CD4-positive, alpha-beta T cell (primary cell): Measurements from ENCODE around the gene NR2C2. TPM values are rescaled to one million over a fixed set of nuclear protein-coding genes. Genes with fewer than 3 reads are reported as not detected.

Source experiments
- ATAC-seq: fragments of 200-7000 bp; cut with Tn5 transposase; one replicate; pipeline ENCODE4 v1.10.0; 2022; ENCODE audit warnings: mild to moderate bottlenecking; ENCODE audit not compliant: poor library complexity
- CTCF ChIA-PET: fragments of 350-600 bp; sonication (Branson Sonifier 250); formaldehyde crosslinking; loops from one replicate; lab custom pipeline; 2021; ENCODE audit warnings: antibody characterized with exemption, inconsistent platforms; lab: Charles Lee
- POLR2A ChIA-PET: fragments of 350-600 bp; sonication (Branson Sonifier 250); formaldehyde crosslinking; loops from one replicate; lab custom pipeline; 2021; ENCODE audit warnings: antibody characterized with exemption, inconsistent platforms; lab: Charles Lee
- DNase-seq, 14 experiments: peaks; one replicate each; pipeline ENCODE4 v3.0.0-alpha.2; 2013 to 2020; ENCODE audit warnings: mixed read lengths in 2 of 14
- H3K27ac ChIP-seq, 2 donors: one replicate each; pipeline versions ENCODE4 v1.5.1 to v1.7.0; 2013; ENCODE audit warnings: low read length in 2 of 2, low read depth in 1 of 2, mild to moderate bottlenecking in 1 of 2
- H3K27me3 ChIP-seq, 2 experiments: 1 replicate in 1 of 2; 2 replicates in 1 of 2; pipeline versions ENCODE4 v1.6.1 to v1.7.0; 2013; ENCODE audit warnings: low read length in 2 of 2, control low read depth in 1 of 2, mild to moderate bottlenecking in 1 of 2, moderate library complexity in 1 of 2; ENCODE audit not compliant: insufficient read depth in 2 of 2, control insufficient read depth in 1 of 2
- H3K36me3 ChIP-seq: one replicate; pipeline ENCODE4 v1.6.1; 2013; ENCODE audit warnings: low read length, control low read depth; ENCODE audit not compliant: insufficient read depth
- H3K4me1 ChIP-seq: one replicate; pipeline ENCODE4 v1.6.1; 2013; ENCODE audit warnings: low read length, control low read depth; ENCODE audit not compliant: insufficient read depth
- H3K4me3 ChIP-seq: one replicate; pipeline ENCODE4 v1.5.1; 2013; ENCODE audit warnings: mild to moderate bottlenecking, low read length, moderate library complexity
- H3K9me3 ChIP-seq, 2 experiments: 1 replicate in 1 of 2; 2 replicates in 1 of 2; pipeline versions ENCODE4 v1.6.1 to v1.7.0; 2013; ENCODE audit warnings: low read length in 2 of 2, mild to moderate bottlenecking in 2 of 2, control low read depth in 1 of 2, moderate library complexity in 1 of 2; ENCODE audit not compliant: control insufficient read depth in 1 of 2, insufficient read depth in 1 of 2
- H3K27ac Mint-ChIP-seq: one replicate; pipeline ENCODE4 v1.8.0; 2020; ENCODE audit warnings: mixed read lengths
- H3K27me3 Mint-ChIP-seq: one replicate; pipeline ENCODE4 v1.8.0; 2021; ENCODE audit warnings: mixed read lengths
- H3K36me3 Mint-ChIP-seq: one replicate; pipeline ENCODE4 v1.8.0; 2021; ENCODE audit warnings: low read depth, mixed read lengths
- H3K4me1 Mint-ChIP-seq: one replicate; pipeline ENCODE4 v1.8.0; 2021; ENCODE audit warnings: low read depth, mixed read lengths
- H3K4me3 Mint-ChIP-seq: one replicate; pipeline ENCODE4 v1.8.0; 2020; ENCODE audit warnings: mild to moderate bottlenecking, mixed read lengths
- H3K9me3 Mint-ChIP-seq: one replicate; pipeline ENCODE4 v1.8.0; 2020; ENCODE audit warnings: mixed read lengths
- intact Hi-C, 2 experiments: fragments of 100-400 bp; cut with DNase I in 1 of 2; cut with micrococcal nuclease in 1 of 2; formaldehyde crosslinking; loops; one replicate each; pipeline versions ENCODE4 v1.15.1 to v1.9.0; 2023 to 2025; cut with DNase I, micrococcal nuclease
- total RNA-seq, 174 experiments: library from RNA in 2 of 174; stranded (reverse) in 2 of 174; gene quantifications; one replicate each; pipeline ENCODE4 v1.2.3 and lab custom pipeline; 2021 to 2026
- TF ChIP-seq, protein P1 (sequence below): fragments of 200-600 bp; IDR thresholded peaks from one replicate; pipeline ENCODE4 v1.8.0; 2022; ENCODE audit warnings: antibody characterized with exemption, mild to moderate bottlenecking

The NR2C2 gene
- total RNA-seq, 2 experiments from 2014 or later: 37.0 to 42.1 TPM

DNA sequence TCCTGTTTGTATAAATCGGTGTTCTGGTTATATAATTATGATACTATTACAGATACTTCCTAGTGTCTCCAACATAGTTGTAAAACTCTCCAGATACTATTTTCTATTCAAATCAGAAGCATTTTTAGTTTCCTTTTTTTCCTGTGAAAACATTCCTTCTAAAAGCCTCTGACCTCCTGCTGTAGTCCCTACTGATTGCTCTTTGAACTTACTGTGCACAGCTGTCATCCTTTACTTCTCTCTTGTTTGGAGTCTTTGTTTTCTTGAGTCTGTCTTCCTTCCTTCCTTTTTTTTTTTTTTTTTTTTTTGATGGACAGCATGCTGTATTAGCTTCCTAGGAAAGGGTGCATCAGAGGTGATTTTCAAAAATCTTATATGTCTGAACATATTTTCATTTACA, 28.9 kb downstream of the NR2C2 start:
- H3K36me3 Mint-ChIP-seq: peaks cover 60% of the 10 kb centered on the region
- H3K27me3 ChIP-seq: no peaks in the 10 kb centered on the region
- no peak overlapping the region for H3K27ac ChIP-seq
- TF ChIP-seq, protein P1, sequence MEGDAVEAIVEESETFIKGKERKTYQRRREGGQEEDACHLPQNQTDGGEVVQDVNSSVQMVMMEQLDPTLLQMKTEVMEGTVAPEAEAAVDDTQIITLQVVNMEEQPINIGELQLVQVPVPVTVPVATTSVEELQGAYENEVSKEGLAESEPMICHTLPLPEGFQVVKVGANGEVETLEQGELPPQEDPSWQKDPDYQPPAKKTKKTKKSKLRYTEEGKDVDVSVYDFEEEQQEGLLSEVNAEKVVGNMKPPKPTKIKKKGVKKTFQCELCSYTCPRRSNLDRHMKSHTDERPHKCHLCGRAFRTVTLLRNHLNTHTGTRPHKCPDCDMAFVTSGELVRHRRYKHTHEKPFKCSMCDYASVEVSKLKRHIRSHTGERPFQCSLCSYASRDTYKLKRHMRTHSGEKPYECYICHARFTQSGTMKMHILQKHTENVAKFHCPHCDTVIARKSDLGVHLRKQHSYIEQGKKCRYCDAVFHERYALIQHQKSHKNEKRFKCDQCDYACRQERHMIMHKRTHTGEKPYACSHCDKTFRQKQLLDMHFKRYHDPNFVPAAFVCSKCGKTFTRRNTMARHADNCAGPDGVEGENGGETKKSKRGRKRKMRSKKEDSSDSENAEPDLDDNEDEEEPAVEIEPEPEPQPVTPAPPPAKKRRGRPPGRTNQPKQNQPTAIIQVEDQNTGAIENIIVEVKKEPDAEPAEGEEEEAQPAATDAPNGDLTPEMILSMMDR: no peak
- peaks cover 62% of the 10 kb centered on the region for H3K4me1 Mint-ChIP-seq
- no peak overlapping the region for H3K4me3 ChIP-seq
- intact Hi-C loops: no loop called here
- H3K9me3 Mint-ChIP-seq: no peaks in the 10 kb centered on the region
- H3K27me3 Mint-ChIP-seq: no peaks in the 10 kb centered on the region
- POLR2A ChIA-PET: no interaction called here
- no peaks in the 10 kb centered on the region for H3K9me3 ChIP-seq
- DNase-seq (no peak), ATAC-seq (no peak)
- CTCF ChIA-PET: no interaction called here
- peaks cover 26% of the 10 kb centered on the region for H3K36me3 ChIP-seq
- H3K4me3 Mint-ChIP-seq: no peak overlapping the region
- H3K27ac Mint-ChIP-seq: no peak overlapping the region
- H3K4me1 ChIP-seq: no peaks in the 10 kb centered on the region

DNA sequence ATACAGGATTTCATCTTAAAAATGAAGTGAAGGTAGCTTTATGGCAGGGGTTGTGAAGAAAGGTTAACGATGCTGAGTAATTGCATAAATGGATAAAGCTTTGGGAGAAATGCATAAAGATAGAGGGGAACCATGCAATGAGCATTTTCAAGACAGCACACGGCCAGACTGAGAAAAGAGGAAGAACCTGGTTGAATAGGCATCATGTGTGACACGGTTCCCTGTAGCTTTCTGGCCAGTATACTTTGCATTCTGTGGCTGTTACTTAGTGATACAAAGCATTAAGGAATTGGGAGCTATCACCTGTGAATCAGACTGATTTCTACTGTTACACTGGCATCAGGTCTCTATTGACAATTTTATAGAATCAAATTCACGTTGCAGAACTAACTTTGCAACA, 33.3 kb downstream of the NR2C2 start:
- POLR2A ChIA-PET: no interaction called here
- ATAC-seq: no peak
- TF ChIP-seq, protein P1: no peak

DNA sequence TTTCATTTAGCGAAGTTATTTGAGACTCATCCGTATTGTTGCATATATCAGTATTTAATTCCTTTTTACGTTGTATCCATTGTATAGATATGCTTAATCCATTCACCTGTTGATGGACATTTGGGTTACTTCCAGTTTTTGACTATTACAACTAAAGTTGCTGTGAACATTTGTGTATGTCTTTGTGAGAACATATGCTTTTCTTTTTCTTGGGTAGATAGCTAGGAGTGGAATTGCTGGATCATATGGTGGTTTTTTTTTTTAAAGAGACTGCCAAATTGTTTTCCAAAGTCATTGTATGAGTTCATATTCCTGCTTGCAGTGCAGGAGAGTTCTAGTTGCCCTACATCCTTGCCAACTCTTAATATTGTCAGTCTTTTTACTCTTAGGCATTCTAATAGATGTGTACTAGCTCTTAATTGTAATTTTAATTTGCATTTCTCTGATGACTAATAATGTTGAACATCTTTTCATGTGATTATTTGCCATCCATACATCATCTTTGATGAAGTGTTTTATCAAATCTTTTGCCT, 37.3 kb downstream of the NR2C2 start:
- Histone ChIP-seq H3K27ac (no peak overlapping the region), H3K36me3 (no peaks in the 10 kb centered on the region), H3K4me3 (no peak overlapping the region), H3K4me1 (peaks cover 3% of the 10 kb centered on the region), H3K27me3 (no peaks in the 10 kb centered on the region), H3K9me3 (no peaks in the 10 kb centered on the region)
- ChIA-PET CTCF (no interaction called here), POLR2A (no interaction called here)
- peaks cover 50% of the 10 kb centered on the region for H3K4me1 Mint-ChIP-seq
- no peaks in the 10 kb centered on the region for H3K9me3 Mint-ChIP-seq
- H3K27ac Mint-ChIP-seq: no peak overlapping the region
- peaks cover 23% of the 10 kb centered on the region for H3K36me3 Mint-ChIP-seq
- intact Hi-C loops: no loop called here
- no peak for DNase-seq
- no peaks in the 10 kb centered on the region for H3K27me3 Mint-ChIP-seq
- TF ChIP-seq, protein P1: no peak
- no peak overlapping the region for H3K4me3 Mint-ChIP-seq
- ATAC-seq: no peak

More for the DNA sequence above, 33.3 kb downstream of the NR2C2 start:
- Histone ChIP-seq H3K4me3 (no peak overlapping the region), H3K9me3 (no peaks in the 10 kb centered on the region), H3K4me1 (no peaks in the 10 kb centered on the region), H3K27ac (no peak overlapping the region), H3K36me3 (peaks cover 10% of the 10 kb centered on the region), H3K27me3 (no peaks in the 10 kb centered on the region)
- Mint-ChIP-seq H3K4me3 (no peak overlapping the region), H3K27me3 (no peaks in the 10 kb centered on the region), H3K27ac (no peak overlapping the region), H3K36me3 (peaks cover 38% of the 10 kb centered on the region), H3K4me1 (peaks cover 50% of the 10 kb centered on the region), H3K9me3 (no peaks in the 10 kb centered on the region)
- DNase-seq: no peak
- intact Hi-C loops: no loop called here
- CTCF ChIA-PET: no interaction called here
